ENCODE measurements around the gene EN1. TPM values are rescaled to one million over a fixed set of nuclear protein-coding genes. Genes with fewer than 3 reads are reported as not detected.

The EN1 gene
- total RNA-seq, 1 experiment from 2014 or later: not detected

GRCh38 chr2:118832791-118833715, 14.4 kb downstream of the EN1 start (continued):
- TF ChIP-seq PREB (CRISPR knock-in tag; IDR thresholded peaks at IDR 0.05; ENCODE audit: borderline replicate concordance) (no peak), ZNF219 (CRISPR knock-in tag; IDR thresholded peaks at IDR 0.05; ENCODE audit: borderline replicate concordance) (no peak), RELA (CRISPR knock-in tag; IDR thresholded peaks at IDR 0.05; ENCODE audit: borderline replicate concordance) (no peak), NR2C2 (CRISPR knock-in tag; IDR thresholded peaks at IDR 0.05) (no peak), NFATC4 (CRISPR knock-in tag; IDR thresholded peaks at IDR 0.05) (no peak), E2F1 (CRISPR knock-in tag; IDR thresholded peaks at IDR 0.05) (no peak), SMAD3 (CRISPR knock-in tag; IDR thresholded peaks at IDR 0.05; ENCODE audit: borderline replicate concordance) (no peak), JUN (CRISPR knock-in tag; IDR thresholded peaks at IDR 0.05) (no peak)
- TF ChIP-seq, protein P1, sequence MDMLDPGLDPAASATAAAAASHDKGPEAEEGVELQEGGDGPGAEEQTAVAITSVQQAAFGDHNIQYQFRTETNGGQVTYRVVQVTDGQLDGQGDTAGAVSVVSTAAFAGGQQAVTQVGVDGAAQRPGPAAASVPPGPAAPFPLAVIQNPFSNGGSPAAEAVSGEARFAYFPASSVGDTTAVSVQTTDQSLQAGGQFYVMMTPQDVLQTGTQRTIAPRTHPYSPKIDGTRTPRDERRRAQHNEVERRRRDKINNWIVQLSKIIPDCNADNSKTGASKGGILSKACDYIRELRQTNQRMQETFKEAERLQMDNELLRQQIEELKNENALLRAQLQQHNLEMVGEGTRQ (CRISPR knock-in tag; IDR thresholded peaks at IDR 0.05): no peak

- ATAC-seq (no peak), DNase-seq (ENCODE audit: low spot score) (no peak)
- TF ChIP-seq PRRX2 (CRISPR knock-in tag; IDR thresholded peaks at IDR 0.05) (no peak), USF1 (CRISPR knock-in tag; IDR thresholded peaks at IDR 0.05) (no peak), JAZF1 (CRISPR knock-in tag; IDR thresholded peaks at IDR 0.05) (no peak), RORB (CRISPR knock-in tag; IDR thresholded peaks at IDR 0.05) (no peak), CREM (CRISPR knock-in tag; IDR thresholded peaks at IDR 0.05) (no peak)
- TF ChIP-seq, protein P2, sequence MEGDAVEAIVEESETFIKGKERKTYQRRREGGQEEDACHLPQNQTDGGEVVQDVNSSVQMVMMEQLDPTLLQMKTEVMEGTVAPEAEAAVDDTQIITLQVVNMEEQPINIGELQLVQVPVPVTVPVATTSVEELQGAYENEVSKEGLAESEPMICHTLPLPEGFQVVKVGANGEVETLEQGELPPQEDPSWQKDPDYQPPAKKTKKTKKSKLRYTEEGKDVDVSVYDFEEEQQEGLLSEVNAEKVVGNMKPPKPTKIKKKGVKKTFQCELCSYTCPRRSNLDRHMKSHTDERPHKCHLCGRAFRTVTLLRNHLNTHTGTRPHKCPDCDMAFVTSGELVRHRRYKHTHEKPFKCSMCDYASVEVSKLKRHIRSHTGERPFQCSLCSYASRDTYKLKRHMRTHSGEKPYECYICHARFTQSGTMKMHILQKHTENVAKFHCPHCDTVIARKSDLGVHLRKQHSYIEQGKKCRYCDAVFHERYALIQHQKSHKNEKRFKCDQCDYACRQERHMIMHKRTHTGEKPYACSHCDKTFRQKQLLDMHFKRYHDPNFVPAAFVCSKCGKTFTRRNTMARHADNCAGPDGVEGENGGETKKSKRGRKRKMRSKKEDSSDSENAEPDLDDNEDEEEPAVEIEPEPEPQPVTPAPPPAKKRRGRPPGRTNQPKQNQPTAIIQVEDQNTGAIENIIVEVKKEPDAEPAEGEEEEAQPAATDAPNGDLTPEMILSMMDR (IDR thresholded peaks at IDR 0.05): no peak
- Mint-ChIP-seq H3K9me3 (no peaks in the 10 kb centered on the region), H3K27ac (no peak overlapping the region), H3K4me3 (no peak overlapping the region), H3K36me3 (no peaks in the 10 kb centered on the region), H3K4me1 (peaks cover 34% of the 10 kb centered on the region), H3K27me3 (ENCODE audit: low read depth) (peaks cover 83% of the 10 kb centered on the region)
- ChIA-PET CTCF (no interaction called here), POLR2A (no interaction called here)
Measured at GRCh38 chr2:118832071-118832790, 15.2 kb downstream of the EN1 start.

- no peaks in the 10 kb centered on the region for H3K9me3 Mint-ChIP-seq
- H3K36me3 Mint-ChIP-seq: no peaks in the 10 kb centered on the region
- peaks cover 74% of the 10 kb centered on the region for H3K27me3 Mint-ChIP-seq (ENCODE audit: low read depth)
- ChIA-PET POLR2A (no interaction called here), CTCF (interaction anchor here (1.2 kb wide), 1 partner anchor 25 kb away, joined by 4 read pairs; no protein-coding TSS in a partner anchor)
- peaks cover 21% of the 10 kb centered on the region for H3K4me1 Mint-ChIP-seq
- ATAC-seq (no peak), DNase-seq (ENCODE audit: low spot score) (no peak)
- TF ChIP-seq ATF1 (CRISPR knock-in tag; IDR thresholded peaks at IDR 0.05) (no peak), FOXK1 (CRISPR knock-in tag; IDR thresholded peaks at IDR 0.05) (no peak), RORB (CRISPR knock-in tag; IDR thresholded peaks at IDR 0.05) (no peak)
- TF ChIP-seq, protein P3, sequence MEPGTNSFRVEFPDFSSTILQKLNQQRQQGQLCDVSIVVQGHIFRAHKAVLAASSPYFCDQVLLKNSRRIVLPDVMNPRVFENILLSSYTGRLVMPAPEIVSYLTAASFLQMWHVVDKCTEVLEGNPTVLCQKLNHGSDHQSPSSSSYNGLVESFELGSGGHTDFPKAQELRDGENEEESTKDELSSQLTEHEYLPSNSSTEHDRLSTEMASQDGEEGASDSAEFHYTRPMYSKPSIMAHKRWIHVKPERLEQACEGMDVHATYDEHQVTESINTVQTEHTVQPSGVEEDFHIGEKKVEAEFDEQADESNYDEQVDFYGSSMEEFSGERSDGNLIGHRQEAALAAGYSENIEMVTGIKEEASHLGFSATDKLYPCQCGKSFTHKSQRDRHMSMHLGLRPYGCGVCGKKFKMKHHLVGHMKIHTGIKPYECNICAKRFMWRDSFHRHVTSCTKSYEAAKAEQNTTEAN (CRISPR knock-in tag; IDR thresholded peaks at IDR 0.05): no peak
- H3K27ac Mint-ChIP-seq: no peak overlapping the region
- no peak overlapping the region for H3K4me3 Mint-ChIP-seq
Measured at GRCh38 chr2:118830881-118831280, 16.6 kb downstream of the EN1 start.
